H1 (cell line): ENCODE data around the gene RPTOR. TPM values are rescaled to one million over a fixed set of nuclear protein-coding genes. Genes with fewer than 3 reads are reported as not detected.
A peak's percentile ranks its signal among the peaks of the same experiment; 100 is the strongest.

Experiments used
- CTCF ChIA-PET: fragments of 300-600 bp; sonication (Branson Sonifier 250); formaldehyde crosslinking; loops from one replicate; lab custom pipeline; 2021; ENCODE audit not compliant: partially characterized antibody; lab: Charles Lee
- POLR2A ChIA-PET: fragments of 300-600 bp; sonication (Branson Sonifier 250); formaldehyde crosslinking; loops from one replicate; lab custom pipeline; 2021; ENCODE audit warnings: inconsistent platforms; ENCODE audit not compliant: partially characterized antibody; lab: Charles Lee
- DNase-seq, 2 experiments: peaks; one replicate each; pipeline versions ENCODE4 v3.0.0 to v3.0.0-alpha.2; 2010 to 2022; ENCODE audit warnings: low spot score in 2 of 2, low read depth in 1 of 2, mixed read lengths in 1 of 2
- FAIRE-seq: peaks from 2 replicates; lab custom pipeline; 2011; peaks lifted over from hg19 to GRCh38; lab: Jason Lieb, UNC
- H2AFZ ChIP-seq: 2 replicates; pipeline ENCODE4 v1.8.1; 2012; ENCODE audit warnings: low read length, inconsistent platforms
- H2AK5ac ChIP-seq: 2 replicates; pipeline ENCODE4 v1.6.1; 2013; ENCODE audit warnings: low read depth, low read length
- H2BK120ac ChIP-seq: replicated peaks from 2 replicates; pipeline ENCODE3; 2013; ENCODE audit warnings: low read depth, low read length, inconsistent platforms
- H2BK12ac ChIP-seq: 2 replicates; pipeline ENCODE4 v1.6.1; 2013; ENCODE audit warnings: low read depth, low read length
- H2BK15ac ChIP-seq: 2 replicates; pipeline ENCODE4 v1.6.1; 2013; ENCODE audit warnings: low read length
- H2BK20ac ChIP-seq: 2 replicates; pipeline ENCODE4 v1.6.1; 2013; ENCODE audit warnings: low read length
- H2BK5ac ChIP-seq: 2 replicates; pipeline ENCODE4 v1.6.1; 2013; ENCODE audit warnings: low read depth, low read length
- H3K14ac ChIP-seq: 2 replicates; pipeline ENCODE4 v1.6.1; 2013; ENCODE audit warnings: inconsistent platforms; ENCODE audit not compliant: insufficient read length
- H3K18ac ChIP-seq: 2 replicates; pipeline ENCODE4 v1.6.1; 2013; ENCODE audit warnings: low read length; ENCODE audit errors: extremely low read depth
- H3K23ac ChIP-seq: 2 replicates; pipeline ENCODE4 v1.6.1; 2013; ENCODE audit warnings: inconsistent platforms; ENCODE audit not compliant: insufficient read length
- H3K23me2 ChIP-seq: 2 replicates; pipeline ENCODE4 v1.6.1; 2013; ENCODE audit warnings: low read depth, low read length
- H3K27ac ChIP-seq: 2 replicates; pipeline ENCODE4 v1.6.1; 2011; ENCODE audit warnings: low read depth, low read length, inconsistent platforms
- H3K27me3 ChIP-seq, 4 experiments: replicated peaks in 1 of 4; 1 replicate in 1 of 4; 2 replicates in 3 of 4; pipeline versions ENCODE4 v1.6.1 to v1.8.1; 2011 to 2013; ENCODE audit warnings: low read length in 3 of 4, mild to moderate bottlenecking in 3 of 4, inconsistent platforms in 2 of 4, mixed read lengths in 2 of 4, moderate library complexity in 1 of 4; ENCODE audit not compliant: control insufficient read depth in 3 of 4, insufficient read depth in 3 of 4; ENCODE audit errors: extremely low read depth in 1 of 4
- H3K36me3 ChIP-seq, 4 experiments: 2 replicates each; pipeline versions ENCODE4 v1.6.1 to v1.8.1; 2011 to 2013; ENCODE audit warnings: mild to moderate bottlenecking in 4 of 4, low read length in 3 of 4, moderate library complexity in 2 of 4, control low read depth in 1 of 4, inconsistent platforms in 1 of 4; ENCODE audit not compliant: insufficient read depth in 4 of 4, control insufficient read depth in 2 of 4
- H3K4ac ChIP-seq: replicated peaks from 2 replicates; pipeline ENCODE3; 2013; ENCODE audit warnings: low read length, low read depth, mixed read lengths, inconsistent platforms; ENCODE audit not compliant: insufficient read length
- H3K4me1 ChIP-seq, 4 experiments: replicated peaks in 1 of 4; 1 replicate in 1 of 4; 2 replicates in 3 of 4; pipeline versions ENCODE4 v1.6.1 to v1.8.1; 2011 to 2013; ENCODE audit warnings: low read length in 3 of 4, inconsistent platforms in 2 of 4, mixed read lengths in 1 of 4; ENCODE audit not compliant: insufficient read depth in 4 of 4, control insufficient read depth in 3 of 4
- H3K4me2 ChIP-seq, 2 experiments: 2 replicates each; pipeline versions ENCODE4 v1.6.1 to v1.8.1; 2011 to 2013; ENCODE audit warnings: low read depth in 2 of 2, low read length in 2 of 2, control low read depth in 1 of 2, inconsistent platforms in 1 of 2, mild to moderate bottlenecking in 1 of 2; ENCODE audit not compliant: insufficient read depth in 1 of 2
- H3K4me3 ChIP-seq, 4 experiments: fragments of 200-600, 300-600 bp in 1 of 4; sonication (generic), shearing (Covaris generic), sonication (Bioruptor Twin) in 1 of 4; 2 replicates each; pipeline versions ENCODE4 v1.5.1 to v1.8.1; 2011 to 2016; ENCODE audit warnings: low read length in 4 of 4, low read depth in 3 of 4, control low read depth in 2 of 4, inconsistent platforms in 2 of 4, mild to moderate bottlenecking in 2 of 4, mixed read lengths in 1 of 4, moderate library complexity in 1 of 4; ENCODE audit not compliant: insufficient read depth in 2 of 4; ENCODE audit errors: extremely low read depth in 1 of 4
- H3K56ac ChIP-seq: replicated peaks from 2 replicates; pipeline ENCODE3; 2013; ENCODE audit warnings: low read depth, mild to moderate bottlenecking, mixed read lengths, low read length, inconsistent platforms; ENCODE audit not compliant: insufficient read length
- H3K79me1 ChIP-seq: 2 replicates; pipeline ENCODE4 v1.6.1; 2013; ENCODE audit warnings: low read depth, low read length, control low read depth
- H3K79me2 ChIP-seq, 2 experiments: 2 replicates each; pipeline versions ENCODE4 v1.6.1 to v1.8.1; 2012 to 2013; ENCODE audit warnings: low read length in 2 of 2, mild to moderate bottlenecking in 2 of 2, inconsistent platforms in 1 of 2; ENCODE audit not compliant: insufficient read depth in 2 of 2, control insufficient read depth in 1 of 2
- H3K9ac ChIP-seq, 4 experiments: replicated peaks in 1 of 4; 1 replicate in 1 of 4; 2 replicates in 3 of 4; pipeline versions ENCODE4 v1.6.1 to v1.8.1; 2011 to 2013; ENCODE audit warnings: low read depth in 3 of 4, low read length in 3 of 4, control low read depth in 2 of 4, mild to moderate bottlenecking in 2 of 4, moderate library complexity in 2 of 4, inconsistent platforms in 1 of 4; ENCODE audit errors: extremely low read depth in 1 of 4
- H3K9me3 ChIP-seq, 2 experiments: 2 replicates each; pipeline versions ENCODE4 v1.6.1 to v1.8.1; 2012 to 2013; ENCODE audit warnings: mild to moderate bottlenecking in 2 of 2, moderate library complexity in 2 of 2, control low read depth in 1 of 2, inconsistent platforms in 1 of 2, low read depth in 1 of 2, low read length in 1 of 2, mixed read lengths in 1 of 2; ENCODE audit not compliant: insufficient read depth in 2 of 2
- H4K20me1 ChIP-seq, 2 experiments: replicated peaks in 1 of 2; 2 replicates each; pipeline versions ENCODE3 to v1.8.1; 2011 to 2013; ENCODE audit warnings: inconsistent platforms in 2 of 2, low read length in 2 of 2, mild to moderate bottlenecking in 1 of 2; ENCODE audit not compliant: insufficient read depth in 2 of 2, control insufficient read depth in 1 of 2
- H4K5ac ChIP-seq: 2 replicates; pipeline ENCODE4 v1.6.1; 2013; ENCODE audit warnings: low read length, low read depth, mixed read lengths, inconsistent platforms; ENCODE audit not compliant: insufficient read length
- H4K8ac ChIP-seq: 2 replicates; pipeline ENCODE4 v1.8.0; 2013; ENCODE audit warnings: mild to moderate bottlenecking, moderate library complexity, low read length, inconsistent platforms; ENCODE audit not compliant: insufficient read depth; ENCODE audit errors: extremely low read depth
- H4K91ac ChIP-seq: replicated peaks from 2 replicates; pipeline ENCODE3; 2013; ENCODE audit warnings: low read length, mixed read lengths, inconsistent platforms; ENCODE audit not compliant: insufficient read length
- CREB1 ChIP-seq: IDR thresholded peaks from 2 replicates; pipeline ENCODE4 v1.6.1; 2012; ENCODE audit warnings: inconsistent platforms
- FOSL1 ChIP-seq: IDR thresholded peaks from 2 replicates; pipeline ENCODE4 v1.6.1; 2011; ENCODE audit warnings: mild to moderate bottlenecking, low read depth, low read length, moderate library complexity; ENCODE audit not compliant: insufficient read depth
- GABPA ChIP-seq: IDR thresholded peaks from 2 replicates; pipeline ENCODE4 v1.6.1; 2011; ENCODE audit warnings: mild to moderate bottlenecking, low read length, moderate library complexity, borderline replicate concordance; ENCODE audit not compliant: insufficient read depth
- MAFK ChIP-seq: IDR thresholded peaks from 2 replicates; pipeline ENCODE4 v1.6.1; 2012; ENCODE audit warnings: low read depth, mild to moderate bottlenecking, improper control_type of control experiment, low read length
- RNF2 ChIP-seq: fragments of 200-900, 300-1000 bp; sonication (generic); IDR thresholded peaks from 2 replicates; pipeline ENCODE4 v1.7.1; 2016; ENCODE audit warnings: borderline replicate concordance, low read depth, mild to moderate bottlenecking, antibody characterized with exemption, low read length; ENCODE audit not compliant: poor library complexity, severe bottlenecking; ENCODE audit errors: missing control alignments
- SP1 ChIP-seq: IDR thresholded peaks from 2 replicates; pipeline ENCODE4 v1.6.1; 2011; ENCODE audit warnings: low read depth, low read length
- SP4 ChIP-seq: IDR thresholded peaks from 2 replicates; pipeline ENCODE4 v1.6.1; 2012; ENCODE audit warnings: low read length, inconsistent platforms
- TAF7 ChIP-seq: optimal IDR thresholded peaks from 2 replicates; pipeline ENCODE3; 2011; ENCODE audit warnings: low read depth, mild to moderate bottlenecking, inconsistent platforms, low read length, moderate library complexity, borderline replicate concordance
- WGBS, 2 experiments: shearing (Covaris generic) in 1 of 2; methylation state at CpG; one replicate each; pipeline versions ENCODE4 v1.1.6 to v1.1.7; 2013 to 2015; ENCODE audit warnings: low lambda C conversion rate in 2 of 2, mixed read lengths in 2 of 2, inconsistent platforms in 1 of 2, low coverage in 1 of 2, missing lambda C conversion rate in 1 of 2; ENCODE audit not compliant: insufficient replicate concordance in 2 of 2, insufficient coverage in 1 of 2, insufficient read length in 1 of 2; ENCODE audit errors: extremely low coverage in 1 of 2, missing lambda C conversion rate in 1 of 2; 5-methylcytosine and 5-hydroxymethylcytosine counted together
- polyA plus RNA-seq, 7 experiments: library from polyadenylated mRNA; depleted of rRNA in 3 of 7; stranded (reverse) in 5 of 7; unstranded in 2 of 7; fragments of >200 nt in 5 of 7; fragments of 200-250 nt in 2 of 7; gene quantifications; 1 replicate in 5 of 7; 2 replicates in 1 of 7; 4 replicates in 1 of 7; pipeline versions ENCODE4 v1.2.1 to v1.2.3, GENCODE V29; 2011 to 2013; ENCODE audit warnings: missing spikeins in 2 of 7, mixed read lengths in 2 of 7
- total RNA-seq: library from RNA; stranded (reverse); fragmentation: NEBNext Ultra II Directional; extraction: Animal tissue kit (Norgen Biotek cat#: 25700); gene quantifications from 2 replicates; pipeline ENCODE4 v1.2.1, GENCODE V29; 2021

The RPTOR gene
- total and polyA plus RNA-seq, 2 of the 8 experiments (the other 6 are each of a cell fraction or from before 2014, with no cell fraction given), result 6.9 to 28.7 TPM

DNA sequence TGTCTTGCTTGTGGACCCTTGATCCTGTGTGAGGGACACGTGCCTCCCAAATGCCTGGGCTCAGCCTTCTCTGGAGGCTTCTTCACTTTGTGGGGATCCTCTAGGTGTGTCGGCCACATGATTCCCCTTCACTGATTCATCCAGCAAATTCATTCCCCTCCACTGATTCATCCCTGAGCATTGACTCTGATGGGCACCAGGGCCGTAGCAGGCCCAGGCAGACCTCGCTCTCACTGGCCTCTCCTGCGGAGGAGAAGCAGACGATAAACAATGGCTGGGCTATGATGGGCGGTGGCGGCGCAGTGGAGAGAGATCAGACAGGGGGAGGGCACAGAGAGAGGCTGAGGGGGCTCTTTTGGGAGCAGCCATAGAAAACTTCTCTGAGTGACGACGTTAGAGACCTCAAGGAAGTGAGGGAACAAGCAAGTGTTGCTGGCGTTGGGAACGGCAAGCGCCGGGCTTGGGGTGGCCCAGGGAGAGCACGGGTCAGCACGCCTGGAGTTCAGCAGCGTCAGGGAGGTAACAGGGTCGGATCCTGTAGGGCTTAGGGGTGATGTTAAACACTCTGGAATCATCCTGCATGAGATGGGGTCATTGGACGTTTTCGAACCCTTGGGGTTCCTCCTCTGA, 17.5 kb upstream of the RPTOR start:
- no peak for TF ChIP-seq TAF7
- no peak for TF ChIP-seq SP1
- TF ChIP-seq FOSL1, result no peak
- TF ChIP-seq GABPA, result no peak
- TF ChIP-seq RNF2, result no peak
- no peak for TF ChIP-seq MAFK
- no peak for TF ChIP-seq CREB1
- no peak for TF ChIP-seq SP4
- Histone ChIP-seq H3K27me3 (0 out of 7 replicates have a peak, but pooled peaks cover 0 to 2% (median 0%) of the 10 kb centered on the region in 4 experiments), H4K5ac (no peak overlapping the region), H4K91ac (no peak overlapping the region), H4K8ac (no peak overlapping the region), H3K36me3 (no peaks in the 10 kb centered on the region), H3K4me1 (peaks cover 5 to 14% (median 10%) of the 10 kb centered on the region in 4 experiments; a peak in 6 of 7 replicates), H3K4ac (no peak overlapping the region), H3K9ac (no peak overlapping the region), H4K20me1 (no peaks in the 10 kb centered on the region), H3K79me1 (no peaks in the 10 kb centered on the region), H3K4me3 (no peak overlapping the region), H2AFZ (no peak overlapping the region), H3K4me2 (peak overlapping the region in 1 of 2 experiments; percentile 24; a peak in 2 of 4 replicates), H3K23me2 (no peaks in the 10 kb centered on the region), H2BK5ac (no peak overlapping the region), H3K79me2 (no peaks in the 10 kb centered on the region), H3K18ac (no peak overlapping the region), H3K14ac (no peak overlapping the region), H3K27ac (no peak overlapping the region), H2BK15ac (no peak overlapping the region), H2AK5ac (no peak overlapping the region), H2BK120ac (no peak overlapping the region), H3K56ac (no peak overlapping the region), H2BK20ac (0 out of 2 replicates have a peak overlapping the region, but pooled peaks have one; percentile 95), H2BK12ac (peak overlapping the region; percentile 98; the same call in 1 of the 2 replicates), H3K23ac (no peak overlapping the region), H3K9me3 (0 out of 4 replicates have a peak, but pooled peaks cover 0 to 2% of the 10 kb centered on the region in 2 experiments)
- FAIRE-seq (no peak), DNase-seq (no peak)
- WGBS, 2 experiments, result 87% methylated on average over 21 of the region's 21 CpGs; no CpG with 5 or more reads in 1 of the 2 experiments
- ChIA-PET CTCF (interaction anchor here (1.0 to 1.5 kb wide), 2 partner anchors 11 to 29 kb away, joined by 4 read pairs; no protein-coding TSS in a partner anchor), POLR2A (interaction anchor here (1.0 kb wide), 1 partner anchor 18 kb away, joined by 4 read pairs; the partner anchor contains the start of gene RPTOR)
